K562 (cell line): Measurements from ENCODE around the gene IKBKE. TPM values are rescaled to one million over a fixed set of nuclear protein-coding genes. Genes with fewer than 3 reads are reported as not detected.

ENCODE experiments used
- ATAC-seq: fragments of 200-7000 bp; cut with Tn5 transposase; 3 replicates; pipeline ENCODE4 v1.9.1; 2020; ENCODE audit warnings: moderate library complexity
- BruUV-seq: library from RNA; stranded (reverse); fragments of 400-500 nt; replicated peaks from 2 replicates; lab custom pipeline; 2021; lab: Mats Ljungman, UMichigan
- CTCF ChIA-PET: fragments of 300-600 bp; formaldehyde crosslinking; extraction: SDS; loops from one replicate; lab custom pipeline; 2021; ENCODE audit warnings: low intra/inter-chr PET ratio; lab: Yijun Ruan, JAX
- POLR2A ChIA-PET: fragments of 300-600, 350-650 bp; sonication (Branson Sonifier 250); formaldehyde crosslinking; extraction: SDS; loops from one replicate; lab custom pipeline; 2021; ENCODE audit warnings: antibody characterized with exemption, inconsistent platforms; lab: Yijun Ruan, JAX
- DNase-seq, 4 experiments: peaks; one replicate each; pipeline versions ENCODE4 v3.0.0 to v3.0.0-alpha.2; 2011 to 2018; ENCODE audit warnings: low spot score in 3 of 4, mixed read lengths in 3 of 4; ENCODE audit errors: extremely low read depth in 1 of 4
- FAIRE-seq: peaks from 2 replicates; lab custom pipeline; 2011; peaks lifted over from hg19 to GRCh38; lab: Jason Lieb, UNC
- H2AFZ ChIP-seq: 2 replicates; pipeline ENCODE4 v1.6.0; 2011; ENCODE audit warnings: low read depth, low read length, control low read depth, inconsistent platforms
- H3K27ac ChIP-seq: fragments of 200-600 bp; 3 replicates; pipeline ENCODE4 v1.8.0; 2011; ENCODE audit warnings: low read depth, mild to moderate bottlenecking, control low read depth, inconsistent platforms, low read length, moderate library complexity, mixed read lengths; ENCODE audit errors: extremely low read depth
- H3K27me3 ChIP-seq, 2 experiments: fragments of 300-600 bp in 1 of 2; 2 replicates in 1 of 2; 3 replicates in 1 of 2; pipeline versions ENCODE4 v1.6.0 to v1.8.0; 2011; ENCODE audit warnings: inconsistent platforms in 2 of 2, low read length in 2 of 2, mild to moderate bottlenecking in 1 of 2, mixed read lengths in 1 of 2, moderate library complexity in 1 of 2; ENCODE audit not compliant: control insufficient read depth in 2 of 2, insufficient read depth in 2 of 2
- H3K36me3 ChIP-seq: fragments of 300-600 bp; 3 replicates; pipeline ENCODE4 v1.8.0; 2011; ENCODE audit warnings: mild to moderate bottlenecking, low read length, inconsistent platforms; ENCODE audit not compliant: control insufficient read depth, insufficient read depth
- H3K4me1 ChIP-seq, 2 experiments: fragments of 200-600 bp in 1 of 2; replicated peaks in 1 of 2; 2 replicates in 1 of 2; 3 replicates in 1 of 2; pipeline versions ENCODE4 v1.5.1 to v1.8.0; 2011; ENCODE audit warnings: inconsistent platforms in 2 of 2, low read length in 2 of 2, mild to moderate bottlenecking in 1 of 2, mixed read lengths in 1 of 2, moderate library complexity in 1 of 2; ENCODE audit not compliant: control insufficient read depth in 2 of 2, insufficient read depth in 2 of 2
- H3K4me2 ChIP-seq: 2 replicates; pipeline ENCODE4 v1.6.1; 2011; ENCODE audit warnings: low read length, control low read depth, inconsistent platforms, mixed read lengths; ENCODE audit not compliant: insufficient read depth
- H3K4me3 ChIP-seq: fragments of 200-600 bp; sonication (generic), shearing (Covaris generic); 2 replicates; pipeline ENCODE4 v1.5.1; 2016; ENCODE audit warnings: control low read depth, inconsistent platforms
- H3K79me2 ChIP-seq: fragments of 200-600 bp; 3 replicates; pipeline ENCODE4 v1.8.0; 2011; ENCODE audit warnings: low read length, inconsistent platforms; ENCODE audit not compliant: control insufficient read depth, insufficient read depth
- H3K9ac ChIP-seq, 2 experiments: 2 replicates each; pipeline versions ENCODE4 v1.6.0 to v1.6.1; 2011; ENCODE audit warnings: low read depth in 2 of 2, low read length in 2 of 2, control low read depth in 1 of 2, inconsistent platforms in 1 of 2, mild to moderate bottlenecking in 1 of 2, mixed read lengths in 1 of 2; ENCODE audit not compliant: insufficient read depth in 1 of 2
- H3K9me1 ChIP-seq: one replicate; pipeline ENCODE4 v1.6.0; 2011; ENCODE audit warnings: inconsistent platforms, mild to moderate bottlenecking, low read length, moderate library complexity; ENCODE audit not compliant: control insufficient read depth, insufficient read depth
- H3K9me3 ChIP-seq: replicated peaks from 2 replicates; pipeline ENCODE4 v1.5.1; 2011; ENCODE audit warnings: low read depth, low read length, inconsistent platforms; ENCODE audit not compliant: control insufficient read depth, insufficient read depth
- H4K20me1 ChIP-seq: replicated peaks from 2 replicates; pipeline ENCODE4 v1.6.1; 2011; ENCODE audit warnings: low read length, inconsistent platforms, mixed read lengths; ENCODE audit not compliant: control insufficient read depth, insufficient read depth
- ARID3A ChIP-seq: IDR thresholded peaks from 2 replicates; pipeline ENCODE4 v1.6.1; 2012; ENCODE audit warnings: low read depth, low read length, improper control_type of control experiment, borderline replicate concordance
- BHLHE40 ChIP-seq: IDR thresholded peaks from 2 replicates; pipeline ENCODE4 v1.6.1; 2011; ENCODE audit warnings: low read length, improper control_type of control experiment
- PURB ChIP-seq: sonication (generic); formaldehyde crosslinking; IDR thresholded peaks from 2 replicates; pipeline ENCODE4 v1.9.0; 2021; ENCODE audit warnings: low read depth, mild to moderate bottlenecking, missing genetic modification reagents
- RBM14 ChIP-seq: fragments of 200-400 bp; formaldehyde crosslinking; IDR thresholded peaks from 2 replicates; pipeline ENCODE4 v1.6.1; 2018; ENCODE audit warnings: low read depth, mild to moderate bottlenecking, low read length, moderate library complexity, borderline replicate concordance; ENCODE audit not compliant: insufficient read depth
- SLC30A9 ChIP-seq: fragments of 250-450 bp; sonication (Bioruptor Pico); IDR thresholded peaks from 2 replicates; pipeline ENCODE4 v1.8.0; 2022; ENCODE audit warnings: mild to moderate bottlenecking, moderate library complexity
- SRSF7 ChIP-seq: fragments of 200-400 bp; formaldehyde crosslinking; optimal IDR thresholded peaks from 2 replicates; pipeline ENCODE3; 2017; ENCODE audit warnings: mild to moderate bottlenecking, low read depth, low read length
- THRAP3 ChIP-seq: fragments of 450-650 bp; IDR thresholded peaks from 2 replicates; pipeline ENCODE4 v1.6.1; 2016; ENCODE audit warnings: mild to moderate bottlenecking, inconsistent platforms, borderline replicate concordance
- ZNF311 ChIP-seq: fragments of 250-450 bp; sonication (Bioruptor Pico); IDR thresholded peaks from 2 replicates; pipeline ENCODE4 v1.4.0; 2020; ENCODE audit warnings: mild to moderate bottlenecking, moderate library complexity
- ZNF324 ChIP-seq: fragments of 250-450 bp; sonication (Bioruptor Pico); IDR thresholded peaks from 2 replicates; pipeline ENCODE4 v1.4.0; 2020; ENCODE audit warnings: mild to moderate bottlenecking
- WGBS: fragments of 100-300 bp; shearing (Covaris generic); methylation state at CpG from one replicate; pipeline ENCODE4 v1.1.6; 2016; ENCODE audit warnings: low coverage, mixed read lengths; ENCODE audit not compliant: insufficient coverage; ENCODE audit errors: missing lambda C conversion rate; 5-methylcytosine and 5-hydroxymethylcytosine counted together
- in situ Hi-C: fragments of 300-500 bp; cut with MboI; formaldehyde crosslinking; loops from 4 replicates; pipeline ENCODE4 v1.15.0; 2018; ENCODE audit warnings: inconsistent platforms, mixed read lengths
- intact Hi-C: fragments of 100-400 bp; cut with micrococcal nuclease; formaldehyde crosslinking; loops from 2 replicates; pipeline ENCODE4 v1.14.2; 2022
- polyA plus RNA-seq, 8 experiments: library from polyadenylated mRNA; depleted of rRNA in 4 of 8; stranded (reverse) in 5 of 8; unstranded in 3 of 8; fragments of >200 nt; fragmentation: Nextera tagmentation in 2 of 8; fragmentation: Illumina TruSeq in 1 of 8; extraction: Ambion mirVana in 2 of 8; extraction: Trizol in 1 of 8; gene quantifications; 2 replicates each; pipeline versions ENCODE4 v1.2.1 to v1.2.3, GENCODE V29; 2011 to 2014; ENCODE audit warnings: inconsistent platforms in 1 of 8, missing spikeins in 1 of 8
- total RNA-seq, 7 experiments: library from RNA; depleted of rRNA in 6 of 7; stranded (reverse); fragments of >200 nt in 6 of 7; fragmentation: Illumina TruSeq in 2 of 7; extraction: Trizol in 2 of 7; gene quantifications; 2 replicates each; pipeline versions ENCODE4 v1.2.1 to v1.2.3, GENCODE V29; 2011 to 2021; ENCODE audit warnings: low replicate concordance in 1 of 7

Gene IKBKE
- total and polyA plus RNA-seq, 9 of the 15 experiments (the other 6 are each of a cell fraction or from before 2014, with no cell fraction given): 2.3 to 9.0 (median 4.8) TPM

GRCh38 chr1:206512851-206513180 is 42.5 kb downstream of the IKBKE start (continued):
- no peak for TF ChIP-seq ZNF324
- TF ChIP-seq RBM14: no peak
- no peak for TF ChIP-seq SRSF7
- TF ChIP-seq, all 486 proteins: peak for 0

GRCh38 chr1:206513312-206514111 is 43.2 kb downstream of the IKBKE start:
- ATAC-seq (no peak; the same call in 2 of the 3 replicates), FAIRE-seq (no peak), DNase-seq (no peak)
- Histone ChIP-seq H4K20me1 (peaks cover 4% of the 10 kb centered on the region; the same call in 1 of the 2 replicates), H3K9ac (no peak overlapping the region), H3K9me1 (no peaks in the 10 kb centered on the region), H3K4me2 (no peak overlapping the region), H3K4me3 (no peak overlapping the region), H3K27ac (no peak overlapping the region), H2AFZ (no peak overlapping the region), H3K9me3 (no peaks in the 10 kb centered on the region), H3K4me1 (peaks cover 4 to 11% of the 10 kb centered on the region in 2 experiments; a peak in 4 of 5 replicates), H3K36me3 (no peaks in the 10 kb centered on the region), H3K27me3 (peaks cover 12 to 43% of the 10 kb centered on the region in 2 experiments), H3K79me2 (no peaks in the 10 kb centered on the region)
- no TSS peak for BruUV-seq
- CTCF ChIA-PET: no interaction called here
- intact Hi-C loops: no loop called here
- no peak for TF ChIP-seq BHLHE40
- no peak for TF ChIP-seq ARID3A
- no peak for TF ChIP-seq ZNF311 (CRISPR knock-in tag)
- TF ChIP-seq THRAP3: no peak
- TF ChIP-seq PURB: no peak
- no peak for TF ChIP-seq SLC30A9 (CRISPR knock-in tag)
- WGBS: 25% methylated on average over 11 of the region's 11 CpGs
- POLR2A ChIA-PET: interaction anchor here (0.7 to 1.2 kb wide), 3 partner anchors 8 to 42 kb away, joined by 3 to 4 read pairs (median 4); no protein-coding TSS in a partner anchor
- in situ Hi-C loops: no loop called here
